WTC11 (cell line): Measurements from ENCODE around the gene NEDD4. TPM values are rescaled to one million over a fixed set of nuclear protein-coding genes. Genes with fewer than 3 reads are reported as not detected.

Experiments used
- ATAC-seq: fragments of 200-7000 bp; cut with Tn5 transposase; 2 replicates; pipeline ENCODE4 v1.10.0; 2021; ENCODE audit warnings: mild to moderate bottlenecking, moderate library complexity
- CTCF ChIA-PET: fragments of 300-600 bp; sonication (Branson Sonifier 250); formaldehyde crosslinking; loops from one replicate; lab custom pipeline; 2021; ENCODE audit warnings: antibody characterized with exemption; lab: Charles Lee
- POLR2A ChIA-PET: fragments of 350-600 bp; sonication (Branson Sonifier 250); formaldehyde crosslinking; loops from one replicate; lab custom pipeline; 2021; ENCODE audit warnings: antibody characterized with exemption; lab: Charles Lee
- DNase-seq: peaks from one replicate; pipeline ENCODE4 v3.0.0; 2021; ENCODE audit warnings: low spot score
- H3K27ac Mint-ChIP-seq: 2 replicates; pipeline ENCODE4 v1.8.0; 2021; ENCODE audit warnings: mixed read lengths
- H3K27me3 Mint-ChIP-seq: 2 replicates; pipeline ENCODE4 v1.8.0; 2021; ENCODE audit warnings: low read depth, mild to moderate bottlenecking, moderate library complexity, mixed read lengths
- H3K36me3 Mint-ChIP-seq: 2 replicates; pipeline ENCODE4 v1.8.0; 2021; ENCODE audit warnings: mixed read lengths
- H3K4me1 Mint-ChIP-seq: 2 replicates; pipeline ENCODE4 v1.8.0; 2022; ENCODE audit warnings: mixed read lengths
- H3K4me3 Mint-ChIP-seq: 2 replicates; pipeline ENCODE4 v1.8.0; 2021; ENCODE audit warnings: mild to moderate bottlenecking, moderate library complexity, mixed read lengths
- H3K9me3 Mint-ChIP-seq: 2 replicates; pipeline ENCODE4 v1.8.0; 2021; ENCODE audit warnings: mixed read lengths
- AFF4 ChIP-seq: sonication (generic); formaldehyde crosslinking; IDR thresholded peaks from 2 replicates; pipeline ENCODE4 v1.8.1; 2023; ENCODE audit warnings: mild to moderate bottlenecking, missing genetic modification reagents, borderline replicate concordance
- ATF1 ChIP-seq: sonication (generic); formaldehyde crosslinking; IDR thresholded peaks from 2 replicates; pipeline ENCODE4 v1.8.1; 2023; ENCODE audit warnings: mild to moderate bottlenecking, moderate library complexity, missing genetic modification reagents
- ATF3 ChIP-seq: sonication (generic); formaldehyde crosslinking; conservative IDR thresholded peaks from 2 replicates; pipeline ENCODE4 v1.8.1; 2022; ENCODE audit warnings: mild to moderate bottlenecking, missing genetic modification reagents
- CDX4 ChIP-seq: fragments of 250-450 bp; sonication (Bioruptor Pico); IDR thresholded peaks from 2 replicates; pipeline ENCODE4 v1.9.0; 2021; ENCODE audit warnings: moderate library complexity, mild to moderate bottlenecking, inconsistent platforms, borderline replicate concordance
- CTCF ChIP-seq: fragments of 200-600 bp; IDR thresholded peaks from 2 replicates; pipeline ENCODE4 v1.8.0; 2022; ENCODE audit warnings: antibody characterized with exemption
- ERG ChIP-seq: fragments of 250-450 bp; sonication (Bioruptor Pico); IDR thresholded peaks from 2 replicates; pipeline ENCODE4 v1.8.0; 2021; ENCODE audit warnings: mild to moderate bottlenecking
- FOXK1 ChIP-seq: sonication (generic); formaldehyde crosslinking; IDR thresholded peaks from 2 replicates; pipeline ENCODE4 v1.8.0; 2022; ENCODE audit warnings: mild to moderate bottlenecking, moderate library complexity, missing genetic modification reagents
- HMGA2 ChIP-seq: fragments of 250-450 bp; sonication (Bioruptor Pico); IDR thresholded peaks from 2 replicates; pipeline ENCODE4 v1.4.0; 2021; ENCODE audit warnings: mild to moderate bottlenecking, moderate library complexity
- MAX ChIP-seq: sonication (generic); formaldehyde crosslinking; IDR thresholded peaks from 2 replicates; pipeline ENCODE4 v1.8.0; 2022; ENCODE audit warnings: mild to moderate bottlenecking, missing genetic modification reagents
- MXD4 ChIP-seq: fragments of 250-450 bp; sonication (Bioruptor Pico); IDR thresholded peaks from 2 replicates; pipeline ENCODE4 v1.8.0; 2021; ENCODE audit warnings: mild to moderate bottlenecking, moderate library complexity, borderline replicate concordance
- NFE2L1 ChIP-seq: sonication (generic); formaldehyde crosslinking; IDR thresholded peaks from 2 replicates; pipeline ENCODE4 v1.8.1; 2023; ENCODE audit warnings: missing genetic modification reagents
- NFYB ChIP-seq: sonication (generic); formaldehyde crosslinking; conservative IDR thresholded peaks from 2 replicates; pipeline ENCODE4 v1.8.0; 2022; ENCODE audit warnings: low read depth, missing genetic modification reagents
- STAT6 ChIP-seq: sonication (generic); formaldehyde crosslinking; conservative IDR thresholded peaks from 2 replicates; pipeline ENCODE4 v1.8.1; 2023; ENCODE audit warnings: mild to moderate bottlenecking, low read depth, missing genetic modification reagents, moderate library complexity
- TCF7 ChIP-seq: sonication (generic); formaldehyde crosslinking; IDR thresholded peaks from 2 replicates; pipeline ENCODE4 v1.8.0; 2022; ENCODE audit warnings: mild to moderate bottlenecking, low read depth, missing genetic modification reagents, moderate library complexity
- TEAD4 ChIP-seq: sonication (generic); formaldehyde crosslinking; IDR thresholded peaks from 2 replicates; pipeline ENCODE4 v1.8.0; 2022; ENCODE audit warnings: mild to moderate bottlenecking, missing genetic modification reagents
- TP53 ChIP-seq: sonication (generic); formaldehyde crosslinking; IDR thresholded peaks from 2 replicates; pipeline ENCODE4 v1.8.1; 2023; ENCODE audit warnings: mild to moderate bottlenecking, missing genetic modification reagents
- USF2 ChIP-seq: sonication (generic); formaldehyde crosslinking; IDR thresholded peaks from 2 replicates; pipeline ENCODE4 v1.8.1; 2023; ENCODE audit warnings: mild to moderate bottlenecking, missing genetic modification reagents, moderate library complexity
- ZNF232 ChIP-seq: sonication (generic); formaldehyde crosslinking; IDR thresholded peaks from 2 replicates; pipeline ENCODE4 v1.8.0; 2022; ENCODE audit warnings: mild to moderate bottlenecking, missing genetic modification reagents
- ZNF281 ChIP-seq: sonication (generic); formaldehyde crosslinking; IDR thresholded peaks from 2 replicates; pipeline ENCODE4 v1.8.0; 2023; ENCODE audit warnings: mild to moderate bottlenecking, missing genetic modification reagents
- ZNF396 ChIP-seq: fragments of 250-450 bp; sonication (Bioruptor Pico); IDR thresholded peaks from 2 replicates; pipeline ENCODE4 v1.8.0; 2021; ENCODE audit warnings: mild to moderate bottlenecking, moderate library complexity, borderline replicate concordance
- ZNF416 ChIP-seq: fragments of 250-450 bp; sonication (Bioruptor Pico); IDR thresholded peaks from 2 replicates; pipeline ENCODE4 v1.9.0; 2021; ENCODE audit warnings: mild to moderate bottlenecking, inconsistent platforms
- total RNA-seq: library from RNA; stranded (reverse); gene quantifications from 3 replicates; pipeline ENCODE4 v1.2.3, GENCODE V29; 2021

NEDD4 gene
- total RNA-seq, 1 experiment from 2014 or later, result 4.5 TPM

GRCh38 chr15:55977231-55977630 is 16.2 kb downstream of the NEDD4 start:
- Mint-ChIP-seq H3K36me3 (no peaks in the 10 kb centered on the region), H3K27me3 (no peaks in the 10 kb centered on the region), H3K27ac (no peak overlapping the region), H3K4me3 (no peak overlapping the region), H3K9me3 (no peaks in the 10 kb centered on the region), H3K4me1 (no peaks in the 10 kb centered on the region)
- DNase-seq (no peak), ATAC-seq (no peak)
- ChIA-PET POLR2A (no interaction called here), CTCF (no interaction called here)
- TF ChIP-seq AFF4 (CRISPR knock-in tag) (no peak), STAT6 (CRISPR knock-in tag) (no peak), ZNF416 (CRISPR knock-in tag) (no peak), FOXK1 (CRISPR knock-in tag) (no peak), MXD4 (CRISPR knock-in tag) (no peak), ZNF281 (no peak), ATF1 (CRISPR knock-in tag) (no peak), CTCF (no peak), MAX (CRISPR knock-in tag) (no peak)

GRCh38 chr15:55970286-55970685 is 23.1 kb downstream of the NEDD4 start:
- no peak for TF ChIP-seq ZNF396 (CRISPR knock-in tag)
- no peak for TF ChIP-seq ZNF232
- no peak for TF ChIP-seq NFE2L1 (CRISPR knock-in tag)
- no peak for TF ChIP-seq TP53 (CRISPR knock-in tag)
- TF ChIP-seq NFYB (CRISPR knock-in tag), result no peak
- TF ChIP-seq HMGA2 (CRISPR knock-in tag), result no peak
- no peak for TF ChIP-seq ATF3
- no peak for TF ChIP-seq MXD4 (CRISPR knock-in tag)
- no peak for TF ChIP-seq TEAD4 (CRISPR knock-in tag)
- no peak for TF ChIP-seq ERG (CRISPR knock-in tag)
- no peak for TF ChIP-seq TCF7 (CRISPR knock-in tag)
- TF ChIP-seq USF2, result no peak
- TF ChIP-seq CDX4 (CRISPR knock-in tag), result no peak
- TF ChIP-seq, all 79 proteins: peak for 0
- Mint-ChIP-seq H3K36me3 (no peaks in the 10 kb centered on the region), H3K27ac (no peak overlapping the region), H3K27me3 (no peaks in the 10 kb centered on the region), H3K9me3 (no peaks in the 10 kb centered on the region), H3K4me3 (no peak overlapping the region), H3K4me1 (no peaks in the 10 kb centered on the region)
- ATAC-seq (no peak), DNase-seq (no peak)
- CTCF ChIA-PET, result no interaction called here
- POLR2A ChIA-PET, result no interaction called here
